Gastrocnemius medialis (tissue), 4 donors: ENCODE results near the gene DEGS2. TPM values are rescaled to one million over a fixed set of nuclear protein-coding genes. Genes with fewer than 3 reads are reported as not detected.

Experiments used
- ATAC-seq, 2 donors: fragments of 150-250 bp; one replicate each; pipeline ENCODE4 v1.9.1; 2016
- DNase-seq, 2 donors: peaks; one replicate each; pipeline ENCODE4 v3.0.0-alpha.2; 2019
- H3K27ac ChIP-seq, 4 donors: fragments of 200-600 bp; sonication (generic); 1 replicate in 1 of 4; 2 replicates in 3 of 4; pipeline ENCODE4 v1.5.1; 2016 to 2018; ENCODE audit warnings: mild to moderate bottlenecking in 2 of 4, moderate library complexity in 1 of 4
- H3K27me3 ChIP-seq, 3 donors: fragments of 200-600 bp; sonication (generic) in 2 of 3; 1 replicate in 1 of 3; 2 replicates in 2 of 3; pipeline versions ENCODE4 v1.5.1 to v1.6.0; 2016 to 2019; ENCODE audit warnings: mild to moderate bottlenecking in 1 of 3, moderate library complexity in 1 of 3
- H3K36me3 ChIP-seq, 2 donors: fragments of 200-600 bp; sonication (generic) in 1 of 2; one replicate each; pipeline ENCODE4 v1.5.1; 2017 to 2018
- H3K4me1 ChIP-seq, 2 donors: fragments of 200-600 bp; sonication (generic) in 1 of 2; one replicate each; pipeline ENCODE4 v1.5.1; 2016 to 2017; ENCODE audit warnings: mild to moderate bottlenecking in 2 of 2
- H3K4me3 ChIP-seq, 4 donors: fragments of 200-600 bp; sonication (generic) in 3 of 4; 1 replicate in 1 of 4; 2 replicates in 3 of 4; pipeline ENCODE4 v1.5.1; 2016 to 2019; ENCODE audit warnings: mild to moderate bottlenecking in 2 of 4
- H3K9me3 ChIP-seq, 3 donors: fragments of 200-600 bp; sonication (generic) in 2 of 3; 1 replicate in 1 of 3; 2 replicates in 2 of 3; pipeline ENCODE4 v1.5.1; 2016 to 2019
- POLR2A ChIP-seq, 2 donors: fragments of 450-650 bp; IDR thresholded peaks; one replicate each; pipeline ENCODE4 v1.6.1; 2017; ENCODE audit warnings: antibody characterized with exemption in 2 of 2, mild to moderate bottlenecking in 2 of 2, moderate library complexity in 2 of 2
- in situ Hi-C, 4 donors: fragments of 200-750 bp; cut with MboI; loops; one replicate each; pipeline versions ENCODE4 v1.15.0 to v1.8.0; 2017; ENCODE audit warnings: low sequenced_read_pairs in 4 of 4
- intact Hi-C: fragments of 100-400 bp; cut with DNase I; formaldehyde crosslinking; loops from one replicate; pipeline ENCODE4 v1.15.1; 2023; ENCODE audit warnings: low total_unique reads
- total RNA-seq, 4 donors: library from RNA; depleted of rRNA; stranded (reverse); fragments of >200 nt; gene quantifications; one replicate each; pipeline versions ENCODE4 v1.1.0 to v1.2.3, GENCODE V29; 2016
- TF ChIP-seq, protein P1 (sequence below), 5 experiments: fragments of 450-650 bp in 3 of 5; fragments of 200-600 bp in 2 of 5; sonication (generic) in 2 of 5; IDR thresholded peaks in 4 of 5; conservative IDR thresholded peaks in 1 of 5; 1 replicate in 4 of 5; 2 replicates in 1 of 5; pipeline ENCODE4 v1.5.1; 2016 to 2019; ENCODE audit warnings: antibody characterized with exemption in 5 of 5, mild to moderate bottlenecking in 3 of 5, moderate library complexity in 3 of 5

Gene DEGS2
- total RNA-seq, 4 donors from 2014 or later: 0.22 to 0.75 (median 0.66) TPM; not detected in 1

DNA sequence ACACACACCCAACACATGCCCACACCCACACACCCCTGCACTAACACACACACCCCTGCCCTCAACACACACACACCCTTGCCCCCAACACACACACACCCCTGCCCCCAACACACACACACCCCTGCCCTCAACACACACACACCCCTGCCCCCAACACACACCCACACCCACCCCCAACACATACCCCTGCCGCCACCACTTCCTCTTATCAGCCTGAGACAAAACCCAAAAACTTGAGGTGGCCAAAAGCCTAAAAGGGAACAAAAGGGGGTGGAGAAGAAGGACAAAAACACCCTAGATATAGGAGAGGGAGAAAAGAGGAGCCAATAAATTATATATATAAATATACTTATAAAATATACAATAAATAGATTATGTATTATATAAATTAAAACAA, 9.1 kb upstream of the DEGS2 start:
- H3K4me3 ChIP-seq: no peak overlapping the region
- no peaks in the 10 kb centered on the region for H3K36me3 ChIP-seq
- TF ChIP-seq, protein P1, sequence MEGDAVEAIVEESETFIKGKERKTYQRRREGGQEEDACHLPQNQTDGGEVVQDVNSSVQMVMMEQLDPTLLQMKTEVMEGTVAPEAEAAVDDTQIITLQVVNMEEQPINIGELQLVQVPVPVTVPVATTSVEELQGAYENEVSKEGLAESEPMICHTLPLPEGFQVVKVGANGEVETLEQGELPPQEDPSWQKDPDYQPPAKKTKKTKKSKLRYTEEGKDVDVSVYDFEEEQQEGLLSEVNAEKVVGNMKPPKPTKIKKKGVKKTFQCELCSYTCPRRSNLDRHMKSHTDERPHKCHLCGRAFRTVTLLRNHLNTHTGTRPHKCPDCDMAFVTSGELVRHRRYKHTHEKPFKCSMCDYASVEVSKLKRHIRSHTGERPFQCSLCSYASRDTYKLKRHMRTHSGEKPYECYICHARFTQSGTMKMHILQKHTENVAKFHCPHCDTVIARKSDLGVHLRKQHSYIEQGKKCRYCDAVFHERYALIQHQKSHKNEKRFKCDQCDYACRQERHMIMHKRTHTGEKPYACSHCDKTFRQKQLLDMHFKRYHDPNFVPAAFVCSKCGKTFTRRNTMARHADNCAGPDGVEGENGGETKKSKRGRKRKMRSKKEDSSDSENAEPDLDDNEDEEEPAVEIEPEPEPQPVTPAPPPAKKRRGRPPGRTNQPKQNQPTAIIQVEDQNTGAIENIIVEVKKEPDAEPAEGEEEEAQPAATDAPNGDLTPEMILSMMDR (IDR thresholded peaks at IDR 0.05 in 4 of 5, conservative IDR thresholded peaks at IDR 0.05 in 1 of 5): no peak
- TF ChIP-seq POLR2A (IDR thresholded peaks at IDR 0.05): no peak
- H3K27ac ChIP-seq: no peak overlapping the region
- no peak for DNase-seq
- no peak for ATAC-seq
- in situ Hi-C loops (no loop called here), intact Hi-C loops (no loop called here)
- H3K4me1 ChIP-seq: no peaks in the 10 kb centered on the region
- peaks cover 8 to 23% (median 16%) of the 10 kb centered on the region in 3 donors for H3K27me3 ChIP-seq
- no peaks in the 10 kb centered on the region for H3K9me3 ChIP-seq

DNA sequence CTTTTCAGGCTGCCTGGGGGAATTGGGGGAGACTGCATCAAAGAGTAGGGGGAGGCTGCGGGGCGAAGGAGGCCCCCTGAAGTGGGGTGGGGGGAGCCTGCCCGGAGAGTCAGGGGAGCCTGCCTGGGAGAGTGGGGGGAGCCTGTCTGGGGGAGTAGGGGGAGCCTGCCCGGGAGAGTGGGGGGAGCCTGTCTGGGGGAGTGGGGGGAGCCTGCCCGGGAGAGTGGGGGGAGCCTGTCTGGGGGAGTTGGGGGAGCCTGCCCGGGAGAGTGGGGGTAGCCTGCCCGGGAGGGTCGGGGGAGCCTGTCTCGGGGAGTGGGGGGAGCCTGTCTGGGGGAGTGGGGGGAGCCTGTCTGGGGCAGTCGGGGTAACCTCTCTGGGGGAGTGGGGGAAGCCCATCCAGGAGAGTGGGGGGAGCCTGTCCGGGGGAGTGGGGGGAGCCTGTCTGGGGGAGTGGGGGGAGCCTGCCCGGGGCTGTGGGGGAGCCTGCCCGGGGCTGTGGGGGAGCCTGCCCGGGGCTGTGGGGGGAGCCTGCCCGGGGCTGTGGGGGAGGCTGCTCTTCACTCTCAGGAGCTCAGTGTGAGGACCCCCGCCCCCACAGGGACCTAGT, 6.5 kb upstream of the DEGS2 start:
- H3K4me1 ChIP-seq: no peaks in the 10 kb centered on the region
- H3K9me3 ChIP-seq: no peaks in the 10 kb centered on the region
- intact Hi-C loops: no loop called here
- H3K4me3 ChIP-seq: peak overlapping the region in 1 of 4 donors; percentile 27
- no peak overlapping the region for H3K27ac ChIP-seq
- H3K27me3 ChIP-seq: peaks cover 8 to 23% (median 20%) of the 10 kb centered on the region in 3 donors
- no peaks in the 10 kb centered on the region for H3K36me3 ChIP-seq
- no peak for DNase-seq
- in situ Hi-C loops: no loop called here
- TF ChIP-seq, protein P1 (IDR thresholded peaks at IDR 0.05 in 4 of 5, conservative IDR thresholded peaks at IDR 0.05 in 1 of 5): no peak
- no peak for TF ChIP-seq POLR2A (IDR thresholded peaks at IDR 0.05)
- no peak for ATAC-seq

DNA sequence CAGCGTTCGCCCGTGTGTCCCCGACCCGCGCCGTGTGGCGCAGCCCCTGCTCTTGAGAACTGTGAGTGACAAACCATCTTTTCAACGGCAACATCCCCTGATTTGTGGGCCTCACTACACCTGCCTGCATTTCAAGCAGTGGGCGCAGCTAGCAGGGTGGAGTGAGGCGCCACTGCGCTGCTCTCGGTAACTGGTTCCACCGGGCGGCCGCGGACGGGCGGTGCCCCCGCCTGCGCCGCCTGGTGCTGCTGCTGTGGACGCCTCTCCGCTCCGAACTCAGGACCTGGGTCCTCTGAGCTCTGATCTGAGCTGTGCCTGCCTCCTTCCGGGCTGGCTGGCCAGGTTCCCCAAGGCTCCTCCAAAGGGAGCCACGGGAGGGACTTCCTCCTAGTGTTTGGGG, 5.9 kb upstream of the DEGS2 start:
- H3K27me3 ChIP-seq: peaks cover 13 to 25% (median 20%) of the 10 kb centered on the region in 3 donors
- intact Hi-C loops: no loop called here
- in situ Hi-C loops: no loop called here

DNA sequence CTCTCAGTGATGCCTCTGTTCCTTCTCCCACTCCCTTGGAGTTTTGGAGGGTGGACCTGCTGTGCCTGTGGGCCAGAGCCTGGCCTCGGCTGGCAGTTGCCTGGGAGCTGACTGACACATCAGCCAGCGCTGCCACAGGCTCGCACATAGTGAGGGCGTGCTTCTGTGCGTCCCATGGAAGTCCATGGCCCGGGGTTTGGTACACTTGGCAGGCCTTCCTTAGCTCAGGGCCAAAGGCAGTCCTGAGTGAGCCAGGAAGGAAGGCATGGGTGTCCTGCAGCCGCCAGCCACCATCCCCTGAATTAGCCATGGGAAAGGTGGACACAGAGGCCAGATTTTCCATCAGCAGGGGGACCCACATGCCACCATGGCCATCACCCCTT, 1.1 kb upstream of the DEGS2 start:
- in situ Hi-C loops: no loop called here
- no peak for ATAC-seq
- H3K4me3 ChIP-seq: no peak overlapping the region
- no peak for DNase-seq
- H3K27me3 ChIP-seq: peaks cover 25 to 42% (median 30%) of the 10 kb centered on the region in 3 donors
- intact Hi-C loops: no loop called here
- no peaks in the 10 kb centered on the region for H3K9me3 ChIP-seq
- no peaks in the 10 kb centered on the region for H3K36me3 ChIP-seq
- H3K27ac ChIP-seq: no peak overlapping the region
- peaks cover 0 to 4% of the 10 kb centered on the region in 2 donors for H3K4me1 ChIP-seq
- TF ChIP-seq POLR2A (IDR thresholded peaks at IDR 0.05): no peak
- TF ChIP-seq, protein P1 (IDR thresholded peaks at IDR 0.05 in 4 of 5, conservative IDR thresholded peaks at IDR 0.05 in 1 of 5): no peak

More for the DNA sequence above, 5.9 kb upstream of the DEGS2 start:
- Histone ChIP-seq H3K4me1 (no peaks in the 10 kb centered on the region), H3K4me3 (no peak overlapping the region), H3K27ac (no peak overlapping the region), H3K36me3 (no peaks in the 10 kb centered on the region), H3K9me3 (no peaks in the 10 kb centered on the region)
- ATAC-seq (no peak), DNase-seq (no peak)
- TF ChIP-seq, protein P1 (IDR thresholded peaks at IDR 0.05 in 4 of 5, conservative IDR thresholded peaks at IDR 0.05 in 1 of 5): no peak
- TF ChIP-seq POLR2A (IDR thresholded peaks at IDR 0.05): no peak
